WTC11 (cell line): ENCODE measurements around the gene ZNF608. TPM values are rescaled to one million over a fixed set of nuclear protein-coding genes. Genes with fewer than 3 reads are reported as not detected.

Experiments
- ATAC-seq: fragments of 200-7000 bp; cut with Tn5 transposase; 2 replicates; pipeline ENCODE4 v1.10.0; 2021; ENCODE audit warnings: mild to moderate bottlenecking, moderate library complexity
- CTCF ChIA-PET: fragments of 300-600 bp; sonication (Branson Sonifier 250); formaldehyde crosslinking; loops from one replicate; lab custom pipeline; 2021; ENCODE audit warnings: antibody characterized with exemption; lab: Charles Lee
- POLR2A ChIA-PET: fragments of 350-600 bp; sonication (Branson Sonifier 250); formaldehyde crosslinking; loops from one replicate; lab custom pipeline; 2021; ENCODE audit warnings: antibody characterized with exemption; lab: Charles Lee
- DNase-seq: peaks from one replicate; pipeline ENCODE4 v3.0.0; 2021; ENCODE audit warnings: low spot score
- H3K27ac Mint-ChIP-seq: 2 replicates; pipeline ENCODE4 v1.8.0; 2021; ENCODE audit warnings: mixed read lengths
- H3K27me3 Mint-ChIP-seq: 2 replicates; pipeline ENCODE4 v1.8.0; 2021; ENCODE audit warnings: low read depth, mild to moderate bottlenecking, moderate library complexity, mixed read lengths
- H3K36me3 Mint-ChIP-seq: 2 replicates; pipeline ENCODE4 v1.8.0; 2021; ENCODE audit warnings: mixed read lengths
- H3K4me1 Mint-ChIP-seq: 2 replicates; pipeline ENCODE4 v1.8.0; 2022; ENCODE audit warnings: mixed read lengths
- H3K4me3 Mint-ChIP-seq: 2 replicates; pipeline ENCODE4 v1.8.0; 2021; ENCODE audit warnings: mild to moderate bottlenecking, moderate library complexity, mixed read lengths
- H3K9me3 Mint-ChIP-seq: 2 replicates; pipeline ENCODE4 v1.8.0; 2021; ENCODE audit warnings: mixed read lengths
- ESRRA ChIP-seq: sonication (generic); formaldehyde crosslinking; IDR thresholded peaks from 2 replicates; pipeline ENCODE4 v1.8.1; 2022; ENCODE audit warnings: mild to moderate bottlenecking, missing genetic modification reagents, borderline replicate concordance
- GABPB1 ChIP-seq: sonication (generic); formaldehyde crosslinking; IDR thresholded peaks from 2 replicates; pipeline ENCODE4 v1.8.1; 2023; ENCODE audit warnings: mild to moderate bottlenecking, missing genetic modification reagents
- NR2C2 ChIP-seq: sonication (generic); formaldehyde crosslinking; IDR thresholded peaks from 2 replicates; pipeline ENCODE4 v1.8.0; 2022; ENCODE audit warnings: mild to moderate bottlenecking, missing genetic modification reagents
- PRRX2 ChIP-seq: fragments of 250-450 bp; sonication (Bioruptor Pico); IDR thresholded peaks from 2 replicates; pipeline ENCODE4 v1.8.0; 2021; ENCODE audit warnings: mild to moderate bottlenecking
- SMAD3 ChIP-seq: sonication (generic); formaldehyde crosslinking; IDR thresholded peaks from 2 replicates; pipeline ENCODE4 v1.8.0; 2022; ENCODE audit warnings: missing genetic modification reagents, mild to moderate bottlenecking, borderline replicate concordance
- STAT6 ChIP-seq: sonication (generic); formaldehyde crosslinking; conservative IDR thresholded peaks from 2 replicates; pipeline ENCODE4 v1.8.1; 2023; ENCODE audit warnings: mild to moderate bottlenecking, low read depth, missing genetic modification reagents, moderate library complexity
- TCF7 ChIP-seq: sonication (generic); formaldehyde crosslinking; IDR thresholded peaks from 2 replicates; pipeline ENCODE4 v1.8.0; 2022; ENCODE audit warnings: mild to moderate bottlenecking, low read depth, missing genetic modification reagents, moderate library complexity
- TP53 ChIP-seq: sonication (generic); formaldehyde crosslinking; IDR thresholded peaks from 2 replicates; pipeline ENCODE4 v1.8.1; 2023; ENCODE audit warnings: mild to moderate bottlenecking, missing genetic modification reagents
- ZNF121 ChIP-seq: sonication (generic); formaldehyde crosslinking; IDR thresholded peaks from 2 replicates; pipeline ENCODE4 v1.8.0; 2023; ENCODE audit warnings: missing genetic modification reagents
- ZNF232 ChIP-seq: sonication (generic); formaldehyde crosslinking; IDR thresholded peaks from 2 replicates; pipeline ENCODE4 v1.8.0; 2022; ENCODE audit warnings: mild to moderate bottlenecking, missing genetic modification reagents
- ZNF512 ChIP-seq: sonication (generic); formaldehyde crosslinking; IDR thresholded peaks from 2 replicates; pipeline ENCODE4 v1.8.1; 2022; ENCODE audit warnings: missing genetic modification reagents, borderline replicate concordance
- total RNA-seq: library from RNA; stranded (reverse); gene quantifications from 3 replicates; pipeline ENCODE4 v1.2.3, GENCODE V29; 2021
- TF ChIP-seq, protein P1 (sequence below): sonication (generic); formaldehyde crosslinking; IDR thresholded peaks from 2 replicates; pipeline ENCODE4 v1.8.0; 2022; ENCODE audit warnings: mild to moderate bottlenecking, missing genetic modification reagents
- TF ChIP-seq, protein P2 (sequence below): sonication (generic); formaldehyde crosslinking; IDR thresholded peaks from 2 replicates; pipeline ENCODE4 v1.8.0; 2022; ENCODE audit warnings: mild to moderate bottlenecking, missing genetic modification reagents
- TF ChIP-seq, protein P3 (sequence below): fragments of 250-450 bp; sonication (Bioruptor Pico); conservative IDR thresholded peaks from 2 replicates; pipeline ENCODE4 v1.9.0; 2021; ENCODE audit warnings: mild to moderate bottlenecking
- TF ChIP-seq, protein P4 (sequence below): sonication (generic); formaldehyde crosslinking; IDR thresholded peaks from 2 replicates; pipeline ENCODE4 v1.8.1; 2023; ENCODE audit warnings: mild to moderate bottlenecking, missing genetic modification reagents, moderate library complexity
- TF ChIP-seq, protein P5 (sequence below): fragments of 200-600 bp; IDR thresholded peaks from 2 replicates; pipeline ENCODE4 v1.8.0; 2022; ENCODE audit warnings: antibody characterized with exemption

Gene ZNF608
- total RNA-seq, 1 experiment from 2014 or later, result 40.6 TPM

- no peak for DNase-seq
These were observed 4.5 kb downstream of the ZNF608 start for GRCh38 chr5:124741711-124742496.

DNA sequence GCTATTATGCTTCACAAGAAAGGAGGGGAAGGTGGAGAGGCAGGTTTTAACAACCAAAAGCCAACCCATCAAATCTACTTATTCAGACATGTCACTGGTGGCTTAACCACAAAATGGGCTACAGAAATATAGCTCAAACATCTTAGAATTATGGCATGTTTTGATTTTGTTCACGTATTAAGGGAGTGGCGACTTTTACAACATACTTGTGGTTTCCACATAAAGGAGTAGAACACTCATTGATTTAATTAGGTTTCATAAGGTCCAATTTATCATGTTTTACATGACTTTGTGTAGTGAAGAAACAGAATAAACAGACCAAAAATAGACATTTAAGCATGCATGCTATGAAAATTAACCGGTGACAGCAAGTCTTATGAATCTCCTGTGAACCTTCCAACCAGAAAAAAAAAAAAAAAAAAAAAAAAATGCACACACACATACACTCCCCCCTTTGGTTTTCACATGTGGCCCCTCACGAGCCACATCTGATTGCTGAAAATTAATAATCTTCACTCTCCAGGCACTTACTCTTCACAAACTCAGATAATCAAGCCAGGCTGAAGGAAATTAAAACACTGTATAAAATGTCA is 5.4 kb downstream of the ZNF608 start:
- Mint-ChIP-seq H3K36me3 (no peaks in the 10 kb centered on the region; the same call in 1 of the 2 replicates), H3K27me3 (0 out of 2 replicates have a peak, but pooled peaks cover 5% of the 10 kb centered on the region), H3K4me3 (peak overlapping the region; percentile 43), H3K27ac (no peak overlapping the region), H3K4me1 (no peaks in the 10 kb centered on the region; the same call in 1 of the 2 replicates), H3K9me3 (peaks cover 4% of the 10 kb centered on the region)
- DNase-seq (no peak), ATAC-seq (no peak)
- ChIA-PET CTCF (interaction anchor here (0.6 kb wide), 1 partner anchor 17 kb away, joined by 3 read pairs; no protein-coding TSS in a partner anchor), POLR2A (no interaction called here)
- TF ChIP-seq TCF7 (CRISPR knock-in tag), result no peak
- TF ChIP-seq, protein P1, sequence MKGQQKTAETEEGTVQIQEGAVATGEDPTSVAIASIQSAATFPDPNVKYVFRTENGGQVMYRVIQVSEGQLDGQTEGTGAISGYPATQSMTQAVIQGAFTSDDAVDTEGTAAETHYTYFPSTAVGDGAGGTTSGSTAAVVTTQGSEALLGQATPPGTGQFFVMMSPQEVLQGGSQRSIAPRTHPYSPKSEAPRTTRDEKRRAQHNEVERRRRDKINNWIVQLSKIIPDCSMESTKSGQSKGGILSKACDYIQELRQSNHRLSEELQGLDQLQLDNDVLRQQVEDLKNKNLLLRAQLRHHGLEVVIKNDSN (CRISPR knock-in tag), result no peak
- TF ChIP-seq, protein P2, sequence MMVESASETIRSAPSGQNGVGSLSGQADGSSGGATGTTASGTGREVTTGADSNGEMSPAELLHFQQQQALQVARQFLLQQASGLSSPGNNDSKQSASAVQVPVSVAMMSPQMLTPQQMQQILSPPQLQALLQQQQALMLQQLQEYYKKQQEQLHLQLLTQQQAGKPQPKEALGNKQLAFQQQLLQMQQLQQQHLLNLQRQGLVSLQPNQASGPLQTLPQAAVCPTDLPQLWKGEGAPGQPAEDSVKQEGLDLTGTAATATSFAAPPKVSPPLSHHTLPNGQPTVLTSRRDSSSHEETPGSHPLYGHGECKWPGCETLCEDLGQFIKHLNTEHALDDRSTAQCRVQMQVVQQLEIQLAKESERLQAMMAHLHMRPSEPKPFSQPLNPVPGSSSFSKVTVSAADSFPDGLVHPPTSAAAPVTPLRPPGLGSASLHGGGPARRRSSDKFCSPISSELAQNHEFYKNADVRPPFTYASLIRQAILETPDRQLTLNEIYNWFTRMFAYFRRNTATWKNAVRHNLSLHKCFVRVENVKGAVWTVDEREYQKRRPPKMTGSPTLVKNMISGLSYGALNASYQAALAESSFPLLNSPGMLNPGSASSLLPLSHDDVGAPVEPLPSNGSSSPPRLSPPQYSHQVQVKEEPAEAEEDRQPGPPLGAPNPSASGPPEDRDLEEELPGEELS (CRISPR knock-in tag), result no peak
- no peak for TF ChIP-seq TP53 (CRISPR knock-in tag)
- no peak for TF ChIP-seq PRRX2 (CRISPR knock-in tag)
- no peak for TF ChIP-seq SMAD3 (CRISPR knock-in tag)
- TF ChIP-seq ZNF121 (CRISPR knock-in tag), result no peak
- no peak for TF ChIP-seq GABPB1 (CRISPR knock-in tag)
- TF ChIP-seq ZNF512 (CRISPR knock-in tag), result no peak

More at GRCh38 chr5:124741711-124742496, 4.5 kb downstream of the ZNF608 start:
- Mint-ChIP-seq H3K27ac (no peak overlapping the region), H3K4me1 (no peaks in the 10 kb centered on the region; the same call in 1 of the 2 replicates), H3K9me3 (peaks cover 4% of the 10 kb centered on the region), H3K27me3 (0 out of 2 replicates have a peak, but pooled peaks cover 5% of the 10 kb centered on the region), H3K36me3 (no peaks in the 10 kb centered on the region; the same call in 1 of the 2 replicates), H3K4me3 (peak overlapping the region; percentile 43)
- ChIA-PET CTCF (interaction anchor here (0.6 kb wide), 1 partner anchor 16 kb away, joined by 3 read pairs; no protein-coding TSS in a partner anchor), POLR2A (no interaction called here)
- TF ChIP-seq, protein P3, sequence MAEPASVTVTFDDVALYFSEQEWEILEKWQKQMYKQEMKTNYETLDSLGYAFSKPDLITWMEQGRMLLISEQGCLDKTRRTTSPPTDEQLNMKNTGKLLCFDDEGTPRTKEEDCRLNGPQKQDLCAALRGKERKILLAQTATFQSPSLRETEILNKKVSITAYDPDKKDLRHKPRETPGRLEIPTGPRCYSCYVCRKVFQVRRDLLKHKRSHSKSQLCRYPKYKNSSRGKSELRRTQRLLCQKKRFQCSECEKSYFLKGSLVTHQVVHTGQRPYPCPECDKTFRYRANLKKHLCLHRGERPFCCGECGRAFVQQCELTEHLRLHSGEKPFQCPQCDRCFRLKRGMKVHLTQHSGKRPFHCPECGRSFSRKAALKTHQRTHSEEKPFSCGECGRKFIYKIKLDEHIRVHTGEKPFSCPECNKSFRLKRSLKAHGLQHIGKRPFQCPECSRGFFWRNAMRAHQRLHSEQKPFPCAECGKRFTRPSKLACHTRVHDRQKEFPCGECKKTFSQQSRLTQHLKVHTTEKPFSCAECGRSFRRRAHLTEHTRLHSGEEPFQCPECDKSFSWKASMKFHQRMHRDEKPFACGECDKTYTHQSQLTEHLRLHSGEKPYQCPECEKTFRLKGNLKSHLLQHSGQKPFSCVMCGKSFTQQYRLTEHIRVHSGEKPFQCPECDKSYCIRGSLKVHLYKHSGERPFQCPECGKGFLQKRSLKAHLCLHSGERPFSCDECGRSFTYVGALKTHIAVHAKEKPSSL (CRISPR knock-in tag), result no peak
- TF ChIP-seq ZNF232, result no peak
- TF ChIP-seq, protein P4, sequence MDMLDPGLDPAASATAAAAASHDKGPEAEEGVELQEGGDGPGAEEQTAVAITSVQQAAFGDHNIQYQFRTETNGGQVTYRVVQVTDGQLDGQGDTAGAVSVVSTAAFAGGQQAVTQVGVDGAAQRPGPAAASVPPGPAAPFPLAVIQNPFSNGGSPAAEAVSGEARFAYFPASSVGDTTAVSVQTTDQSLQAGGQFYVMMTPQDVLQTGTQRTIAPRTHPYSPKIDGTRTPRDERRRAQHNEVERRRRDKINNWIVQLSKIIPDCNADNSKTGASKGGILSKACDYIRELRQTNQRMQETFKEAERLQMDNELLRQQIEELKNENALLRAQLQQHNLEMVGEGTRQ (CRISPR knock-in tag), result no peak
- TF ChIP-seq ESRRA (CRISPR knock-in tag), result no peak
- no peak for TF ChIP-seq STAT6 (CRISPR knock-in tag)
- no peak for TF ChIP-seq NR2C2 (CRISPR knock-in tag)
- TF ChIP-seq, protein P5, sequence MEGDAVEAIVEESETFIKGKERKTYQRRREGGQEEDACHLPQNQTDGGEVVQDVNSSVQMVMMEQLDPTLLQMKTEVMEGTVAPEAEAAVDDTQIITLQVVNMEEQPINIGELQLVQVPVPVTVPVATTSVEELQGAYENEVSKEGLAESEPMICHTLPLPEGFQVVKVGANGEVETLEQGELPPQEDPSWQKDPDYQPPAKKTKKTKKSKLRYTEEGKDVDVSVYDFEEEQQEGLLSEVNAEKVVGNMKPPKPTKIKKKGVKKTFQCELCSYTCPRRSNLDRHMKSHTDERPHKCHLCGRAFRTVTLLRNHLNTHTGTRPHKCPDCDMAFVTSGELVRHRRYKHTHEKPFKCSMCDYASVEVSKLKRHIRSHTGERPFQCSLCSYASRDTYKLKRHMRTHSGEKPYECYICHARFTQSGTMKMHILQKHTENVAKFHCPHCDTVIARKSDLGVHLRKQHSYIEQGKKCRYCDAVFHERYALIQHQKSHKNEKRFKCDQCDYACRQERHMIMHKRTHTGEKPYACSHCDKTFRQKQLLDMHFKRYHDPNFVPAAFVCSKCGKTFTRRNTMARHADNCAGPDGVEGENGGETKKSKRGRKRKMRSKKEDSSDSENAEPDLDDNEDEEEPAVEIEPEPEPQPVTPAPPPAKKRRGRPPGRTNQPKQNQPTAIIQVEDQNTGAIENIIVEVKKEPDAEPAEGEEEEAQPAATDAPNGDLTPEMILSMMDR, result no peak
- no peak for ATAC-seq
